Caco-2 (cell line): ENCODE measurements around the gene EXOC3. TPM values are rescaled to one million over a fixed set of nuclear protein-coding genes. Genes with fewer than 3 reads are reported as not detected.
A peak's percentile ranks its signal among the peaks of the same experiment; 100 is the strongest.
"Not testable (repeated sequence)": the region's sequence is repeated elsewhere in the genome, so short reads cannot be mapped to it uniquely, and the experiment has no call there.

Experiments used
- BruUV-seq: library from RNA; stranded (reverse); fragments of 400-500 nt; replicated peaks from 2 replicates; lab custom pipeline; 2021; lab: Mats Ljungman, UMichigan
- CTCF ChIA-PET: fragments of 300-600 bp; sonication (Branson Sonifier 250); formaldehyde crosslinking; loops from one replicate; lab custom pipeline; 2022; ENCODE audit warnings: antibody characterized with exemption; lab: Charles Lee
- POLR2A ChIA-PET: fragments of 300-600 bp; sonication (Branson Sonifier 250); formaldehyde crosslinking; loops from one replicate; lab custom pipeline; 2022; ENCODE audit warnings: antibody characterized with exemption; lab: Charles Lee
- DNase-seq, 2 experiments: peaks; one replicate each; pipeline versions ENCODE4 v3.0.0 to v3.0.0-alpha.2; 2020 to 2022
- H3K27me3 ChIP-seq: replicated peaks from 2 replicates; pipeline ENCODE4 v1.6.0; 2011; ENCODE audit warnings: low read length; ENCODE audit not compliant: control insufficient read depth, insufficient read depth
- H3K36me3 ChIP-seq: 2 replicates; pipeline ENCODE4 v1.5.1; 2011; ENCODE audit warnings: low read length; ENCODE audit not compliant: control insufficient read depth, insufficient read depth
- H3K4me1 ChIP-seq: fragments of 250-450 bp; sonication (Bioruptor Pico); 2 replicates; pipeline ENCODE4 v1.5.1; 2020; ENCODE audit warnings: mild to moderate bottlenecking
- H3K4me3 ChIP-seq: 2 replicates; pipeline ENCODE4 v1.5.1; 2011; ENCODE audit warnings: low read depth, mild to moderate bottlenecking, control low read depth, low read length
- H3K9me3 ChIP-seq: fragments of 250-450 bp; sonication (Bioruptor Pico); 2 replicates; pipeline ENCODE4 v1.5.1; 2020; ENCODE audit warnings: mild to moderate bottlenecking, moderate library complexity
- H3K27ac Mint-ChIP-seq: one replicate; pipeline ENCODE4 v1.8.0; 2022; ENCODE audit warnings: mixed read lengths; ENCODE audit not compliant: unreplicated experiment
- H3K27me3 Mint-ChIP-seq: one replicate; pipeline ENCODE4 v1.8.0; 2022; ENCODE audit warnings: mixed read lengths; ENCODE audit not compliant: insufficient read depth, unreplicated experiment
- H3K36me3 Mint-ChIP-seq: one replicate; pipeline ENCODE4 v1.8.0; 2022; ENCODE audit warnings: mild to moderate bottlenecking, mixed read lengths; ENCODE audit not compliant: insufficient read depth, unreplicated experiment
- H3K4me1 Mint-ChIP-seq: one replicate; pipeline ENCODE4 v1.8.0; 2022; ENCODE audit warnings: low read depth, mixed read lengths; ENCODE audit not compliant: unreplicated experiment
- H3K4me3 Mint-ChIP-seq: one replicate; pipeline ENCODE4 v1.8.0; 2022; ENCODE audit warnings: mild to moderate bottlenecking, moderate library complexity, mixed read lengths; ENCODE audit not compliant: unreplicated experiment
- H3K9me3 Mint-ChIP-seq: one replicate; pipeline ENCODE4 v1.8.0; 2022; ENCODE audit warnings: mixed read lengths; ENCODE audit not compliant: unreplicated experiment
- CTCF ChIP-seq, 2 experiments: fragments of 200-600 bp in 1 of 2; IDR thresholded peaks; 1 replicate in 1 of 2; 2 replicates in 1 of 2; pipeline versions ENCODE4 v1.5.1 to v1.8.0; 2011 to 2022; ENCODE audit warnings: antibody characterized with exemption in 1 of 2, control low read depth in 1 of 2, inconsistent platforms in 1 of 2, low read depth in 1 of 2, low read length in 1 of 2, mild to moderate bottlenecking in 1 of 2, moderate library complexity in 1 of 2; ENCODE audit not compliant: insufficient read depth in 1 of 2, severe bottlenecking in 1 of 2, unreplicated experiment in 1 of 2
- intact Hi-C: fragments of 100-400 bp; cut with micrococcal nuclease; formaldehyde crosslinking; loops from one replicate; pipeline ENCODE4 v1.10.0; 2022; ENCODE audit not compliant: unreplicated experiment
- total RNA-seq: library from RNA; stranded (reverse); gene quantifications from 2 replicates; pipeline ENCODE4 v1.2.3, GENCODE V29; 2022

Gene EXOC3
- total RNA-seq, 1 experiment from 2014 or later = 44.5 TPM

DNA sequence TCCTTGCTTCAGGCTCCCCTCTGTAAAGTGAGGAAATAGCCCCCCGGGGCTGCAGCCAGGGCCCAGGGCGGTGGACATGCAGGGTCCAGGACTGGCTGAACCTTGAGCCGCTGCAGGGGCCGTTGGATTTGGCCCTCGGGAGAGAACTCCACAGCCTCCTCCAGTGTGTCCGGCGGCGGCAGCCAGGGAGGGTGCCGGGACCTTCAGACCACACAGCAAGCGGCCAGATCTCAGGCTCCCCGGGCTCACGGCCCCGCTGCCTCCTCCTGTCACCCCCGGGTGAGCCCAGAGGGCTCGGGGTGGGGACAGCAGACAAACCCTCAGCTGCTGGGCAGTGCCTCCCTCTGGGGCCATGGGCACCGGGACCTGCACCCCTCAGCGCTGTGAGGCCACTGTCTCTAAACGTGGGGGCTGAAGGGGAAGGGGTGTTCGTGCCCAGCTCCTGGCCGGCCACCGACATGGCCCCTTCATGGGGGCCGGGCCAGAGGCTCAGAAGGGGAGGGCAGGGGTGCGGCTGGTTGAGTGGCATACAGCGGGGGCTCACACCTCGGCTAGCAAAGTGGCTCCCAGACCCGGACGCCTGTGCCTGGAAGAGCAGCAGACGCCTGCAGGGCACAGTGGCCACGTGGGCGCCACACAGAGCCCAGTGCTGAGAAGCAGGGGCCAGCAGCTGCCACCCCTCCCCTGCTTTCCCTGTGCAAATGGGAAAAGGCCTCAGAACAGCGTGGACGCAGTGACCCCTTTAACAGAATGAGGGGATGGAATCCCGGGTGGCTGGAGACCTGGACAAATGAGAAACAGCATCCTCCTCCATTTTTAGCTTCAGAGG lies 61.6 kb downstream of the EXOC3 start:
- CTCF ChIA-PET = interaction anchor here (0.6 kb wide), 1 partner anchor 15 kb away, joined by 3 read pairs; no protein-coding TSS in a partner anchor
- no TSS peak for BruUV-seq
- no peaks in the 10 kb centered on the region for H3K36me3 ChIP-seq
- no peak for DNase-seq
- no peak overlapping the region for H3K27ac Mint-ChIP-seq
- no peaks in the 10 kb centered on the region for H3K27me3 ChIP-seq
- no peak overlapping the region for H3K4me3 Mint-ChIP-seq
- H3K9me3 ChIP-seq = no peaks in the 10 kb centered on the region
- H3K27me3 Mint-ChIP-seq = peaks cover 2% of the 10 kb centered on the region
- intact Hi-C loops = no loop called here
- H3K4me1 Mint-ChIP-seq = peaks cover 6% of the 10 kb centered on the region
- no peak for TF ChIP-seq CTCF (IDR thresholded peaks at IDR 0.05; ENCODE audit: insufficient read depth in 1 of 2, low read depth in 1 of 2, low read length in 1 of 2, severe bottlenecking in 1 of 2, unreplicated experiment in 1 of 2)
- POLR2A ChIA-PET = no interaction called here
- H3K9me3 Mint-ChIP-seq = no peaks in the 10 kb centered on the region
- peaks cover 10% of the 10 kb centered on the region for H3K4me1 ChIP-seq
- H3K36me3 Mint-ChIP-seq = no peaks in the 10 kb centered on the region
- H3K4me3 ChIP-seq = no peak overlapping the region

- peaks cover 10% of the 10 kb centered on the region for H3K4me1 ChIP-seq
- H3K27me3 ChIP-seq = no peaks in the 10 kb centered on the region
- Mint-ChIP-seq H3K36me3 (no peaks in the 10 kb centered on the region), H3K4me3 (peak overlapping the region; percentile 76), H3K4me1 (peaks cover 6% of the 10 kb centered on the region), H3K27ac (peak overlapping the region; percentile 63), H3K9me3 (no peaks in the 10 kb centered on the region), H3K27me3 (peaks cover 5% of the 10 kb centered on the region)
- BruUV-seq = no TSS peak
- no peak for TF ChIP-seq CTCF (IDR thresholded peaks at IDR 0.05; ENCODE audit: insufficient read depth in 1 of 2, low read depth in 1 of 2, low read length in 1 of 2, severe bottlenecking in 1 of 2, unreplicated experiment in 1 of 2)
- H3K9me3 ChIP-seq = no peaks in the 10 kb centered on the region
- H3K36me3 ChIP-seq = no peaks in the 10 kb centered on the region
- intact Hi-C loops = no loop called here
- ChIA-PET CTCF (interaction anchor here (0.6 kb wide), 1 partner anchor 142 kb away, joined by 3 read pairs; no protein-coding TSS in a partner anchor), POLR2A (no interaction called here)
- peak overlapping the region; percentile 44 for H3K4me3 ChIP-seq
- peak; percentile 63 to 78 for DNase-seq
Measured at GRCh38 chr5:505951-506525, 63.1 kb downstream of the EXOC3 start.

DNA sequence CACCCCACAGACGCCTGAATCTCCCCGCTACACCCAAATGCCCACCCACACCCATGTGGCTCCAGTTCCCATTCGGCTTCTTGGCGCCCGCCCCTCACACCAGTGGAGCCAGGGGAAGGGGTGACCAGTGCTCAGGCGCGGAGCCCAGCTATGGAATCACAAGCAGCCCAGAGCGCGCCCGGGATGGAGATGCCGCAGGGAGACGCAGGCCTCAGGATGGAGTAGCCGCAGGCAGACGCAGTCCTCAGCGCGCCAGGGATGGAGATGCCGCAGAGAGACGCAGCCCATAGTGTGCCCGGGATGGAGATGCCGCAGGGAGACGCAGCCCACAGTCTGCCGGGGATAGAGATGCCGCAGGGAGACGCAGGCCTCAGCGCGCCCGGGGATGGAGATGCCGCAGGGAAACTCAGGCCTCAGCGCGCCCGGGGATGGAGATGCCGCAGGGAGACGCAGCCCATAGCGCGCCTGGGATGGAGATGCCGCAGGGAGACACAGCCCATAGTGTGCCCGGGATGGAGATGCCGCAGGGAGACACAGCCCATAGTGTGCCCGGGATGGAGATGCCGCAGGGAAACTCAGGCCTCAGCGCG lies 65.1 kb downstream of the EXOC3 start:
- BruUV-seq, H3K27ac Mint-ChIP-seq, H3K36me3 Mint-ChIP-seq, DNase-seq, H3K9me3 Mint-ChIP-seq, intact Hi-C loops, H3K9me3 ChIP-seq, H3K36me3 ChIP-seq, H3K4me3 Mint-ChIP-seq, H3K4me1 ChIP-seq, H3K27me3 ChIP-seq, H3K4me3 ChIP-seq, H3K4me1 Mint-ChIP-seq, H3K27me3 Mint-ChIP-seq, CTCF ChIA-PET, POLR2A ChIA-PET: not testable (repeated sequence)
